Sigmoid colon (tissue), 7 donors: ENCODE results near the gene SLC2A3. TPM values are rescaled to one million over a fixed set of nuclear protein-coding genes. Genes with fewer than 3 reads are reported as not detected.
"Not testable (repeated sequence)": the region's sequence is repeated elsewhere in the genome, so short reads cannot be mapped to it uniquely, and the experiment has no call there.

ENCODE experiments used
- DNase-seq: peaks from one replicate; pipeline ENCODE4 v3.0.0-alpha.2; 2019
- H3K27ac ChIP-seq, 4 donors: fragments of 200-600 bp; sonication (generic); one replicate each; pipeline ENCODE4 v1.5.1; 2016 to 2019; ENCODE audit warnings: mild to moderate bottlenecking in 1 of 4
- H3K27me3 ChIP-seq, 3 donors: fragments of 200-600 bp; sonication (generic); one replicate each; pipeline ENCODE4 v1.5.1; 2019; ENCODE audit warnings: mild to moderate bottlenecking in 1 of 3
- H3K36me3 ChIP-seq, 4 donors: fragments of 200-600 bp; sonication (generic); one replicate each; pipeline ENCODE4 v1.5.1; 2016 to 2019
- H3K4me1 ChIP-seq, 4 donors: fragments of 200-600 bp; sonication (generic); one replicate each; pipeline ENCODE4 v1.5.1; 2017 to 2019
- H3K4me3 ChIP-seq, 4 donors: fragments of 200-600 bp; sonication (generic); one replicate each; pipeline ENCODE4 v1.5.1; 2017 to 2019; ENCODE audit warnings: mild to moderate bottlenecking in 2 of 4, moderate library complexity in 1 of 4
- H3K9me3 ChIP-seq, 4 donors: fragments of 200-600 bp in 3 of 4; sonication (generic) in 3 of 4; one replicate each; pipeline versions ENCODE4 v1.5.1 to v1.6.1; 2013 to 2019
- CTCF ChIP-seq, 4 experiments: fragments of 450-650 bp in 3 of 4; fragments of 200-600 bp in 1 of 4; IDR thresholded peaks; one replicate each; pipeline ENCODE4 v1.5.1; 2016 to 2019; ENCODE audit warnings: antibody characterized with exemption in 4 of 4, mild to moderate bottlenecking in 3 of 4, moderate library complexity in 2 of 4
- EP300 ChIP-seq, 4 donors: sonication (generic); formaldehyde crosslinking; IDR thresholded peaks; one replicate each; pipeline ENCODE4 v1.6.1; 2017; ENCODE audit warnings: antibody characterized with exemption in 4 of 4
- POLR2A ChIP-seq, 2 donors: fragments of 450-650 bp; IDR thresholded peaks; one replicate each; pipeline ENCODE4 v1.6.1; 2016; ENCODE audit warnings: antibody characterized with exemption in 2 of 2, mild to moderate bottlenecking in 2 of 2, moderate library complexity in 2 of 2
- POLR2AphosphoS5 ChIP-seq, 4 donors: sonication (generic); formaldehyde crosslinking; IDR thresholded peaks; one replicate each; pipeline ENCODE4 v1.6.1; 2017; ENCODE audit warnings: antibody characterized with exemption in 4 of 4
- WGBS, 2 donors: extraction: QIAGEN DNeasy Blood & Tissue Kit; methylation state at CpG; one replicate each; pipeline ENCODE4 v1.1.7; 2013; 5-methylcytosine and 5-hydroxymethylcytosine counted together
- intact Hi-C: fragments of 100-400 bp; cut with DNase I; formaldehyde crosslinking; loops from one replicate; pipeline ENCODE4 v1.15.1; 2023
- polyA plus RNA-seq, 3 donors: library from polyadenylated mRNA; stranded (reverse); fragments of 200-250 nt; gene quantifications; one replicate each; pipeline ENCODE4 v1.2.3, GENCODE V29; 2013
- total RNA-seq, 4 donors: library from RNA; depleted of rRNA; stranded (reverse); fragments of >200 nt; gene quantifications; one replicate each; pipeline ENCODE4 v1.1.0, GENCODE V29; 2016
- donor health status: healthy with polysubstance abuse.
- donor health status: Bipolar disorder and iron deficiency.
- donor health status: healthy.

The SLC2A3 gene
- total and polyA plus RNA-seq, 7 donors, result 3.0 to 110 (median 12.8) TPM

- no peak overlapping the region for H3K27ac ChIP-seq
- DNase-seq, result no peak
- intact Hi-C loops, result no loop called here
- H3K27me3 ChIP-seq, result no peaks in the 10 kb centered on the region
- 72 to 83% methylated on average over 14 of the region's 14 CpGs for WGBS, 2 donors
- no peaks in the 10 kb centered on the region for H3K9me3 ChIP-seq
- no peaks in the 10 kb centered on the region for H3K36me3 ChIP-seq
- no peak overlapping the region for H3K4me3 ChIP-seq
- TF ChIP-seq CTCF (IDR thresholded peaks at IDR 0.05), result no peak
- TF ChIP-seq POLR2AphosphoS5 (IDR thresholded peaks at IDR 0.05), result no peak
- no peak for TF ChIP-seq EP300 (IDR thresholded peaks at IDR 0.05)
- TF ChIP-seq POLR2A (IDR thresholded peaks at IDR 0.05), result no peak
- peaks cover 0 to 16% (median 11%) of the 10 kb centered on the region in 4 donors for H3K4me1 ChIP-seq
These were observed 30.6 kb upstream of the SLC2A3 start for GRCh38 chr12:7966563-7966962.

GRCh38 chr12:7964669-7965068, 28.7 kb upstream of the SLC2A3 start:
- DNase-seq, H3K4me1 ChIP-seq, intact Hi-C loops, H3K4me3 ChIP-seq, H3K27ac ChIP-seq, H3K27me3 ChIP-seq, H3K36me3 ChIP-seq, H3K9me3 ChIP-seq: not testable (repeated sequence)
- 91 to 94% methylated on average over 9 of the region's 9 CpGs for WGBS, 2 donors

GRCh38 chr12:7961395-7962178, 25.6 kb upstream of the SLC2A3 start:
- Histone ChIP-seq H3K27ac (peak overlapping the region; percentile 62 to 74 (median 63)), H3K36me3 (no peaks in the 10 kb centered on the region), H3K4me3 (peak overlapping the region in 1 of 4 donors; percentile 39), H3K9me3 (no peaks in the 10 kb centered on the region), H3K4me1 (peaks cover 0 to 6% (median 0%) of the 10 kb centered on the region in 4 donors), H3K27me3 (no peaks in the 10 kb centered on the region)
- intact Hi-C loops, result loop anchor here (2.0 kb wide), 1 partner anchor 27 kb away; no protein-coding TSS in a partner anchor
- DNase-seq, result no peak
- WGBS, 2 donors, result 83 to 86% methylated on average over 12 of the region's 12 CpGs
- TF ChIP-seq POLR2A (IDR thresholded peaks at IDR 0.05), result no peak
- TF ChIP-seq EP300 (IDR thresholded peaks at IDR 0.05), result no peak
- TF ChIP-seq CTCF (IDR thresholded peaks at IDR 0.05), result no peak
- TF ChIP-seq POLR2AphosphoS5 (IDR thresholded peaks at IDR 0.05), result no peak

- TF ChIP-seq EP300 (IDR thresholded peaks at IDR 0.05) (no peak), POLR2A (IDR thresholded peaks at IDR 0.05) (no peak)
- H3K9me3 ChIP-seq, result no peaks in the 10 kb centered on the region
- intact Hi-C loops, result loop anchor here (2.0 kb wide), 1 partner anchor 25 kb away; no protein-coding TSS in a partner anchor
- no peaks in the 10 kb centered on the region for H3K36me3 ChIP-seq
- H3K4me3 ChIP-seq, result no peak overlapping the region
- 28 to 43% methylated on average over 3 of the region's 3 CpGs for WGBS, 2 donors
- peaks cover 0 to 6% (median 0%) of the 10 kb centered on the region in 4 donors for H3K4me1 ChIP-seq
- H3K27me3 ChIP-seq, result no peaks in the 10 kb centered on the region
- DNase-seq, result no peak
- peak overlapping the region in 1 of 4 donors; percentile 74 for H3K27ac ChIP-seq
These were observed 23.7 kb upstream of the SLC2A3 start for GRCh38 chr12:7959701-7960121.

- TF ChIP-seq CTCF (IDR thresholded peaks at IDR 0.05), result no peak
- no peak for TF ChIP-seq POLR2A (IDR thresholded peaks at IDR 0.05)
- TF ChIP-seq EP300 (IDR thresholded peaks at IDR 0.05), result no peak
- no peak for TF ChIP-seq POLR2AphosphoS5 (IDR thresholded peaks at IDR 0.05)
- Histone ChIP-seq H3K27ac (no peak overlapping the region), H3K27me3 (no peaks in the 10 kb centered on the region), H3K9me3 (no peaks in the 10 kb centered on the region), H3K4me3 (no peak overlapping the region), H3K36me3 (no peaks in the 10 kb centered on the region), H3K4me1 (peaks cover 0 to 6% (median 0%) of the 10 kb centered on the region in 4 donors)
- DNase-seq, result no peak
- intact Hi-C loops, result no loop called here
- WGBS, 2 donors, result 42 to 81% methylated on average over 1 of the region's 1 CpG
These were observed 23.3 kb upstream of the SLC2A3 start for GRCh38 chr12:7959278-7959677.

GRCh38 chr12:7954877-7955276, 18.9 kb upstream of the SLC2A3 start:
- H3K27me3 ChIP-seq, H3K27ac ChIP-seq, H3K36me3 ChIP-seq, H3K4me1 ChIP-seq, H3K9me3 ChIP-seq, intact Hi-C loops, DNase-seq, H3K4me3 ChIP-seq: not testable (repeated sequence)
- 96 to 97% methylated on average over 19 of the region's 19 CpGs for WGBS, 2 donors

GRCh38 chr12:7954418-7954817, 18.4 kb upstream of the SLC2A3 start:
- intact Hi-C loops, H3K27ac ChIP-seq, DNase-seq, H3K4me1 ChIP-seq, H3K4me3 ChIP-seq, H3K9me3 ChIP-seq, H3K27me3 ChIP-seq, H3K36me3 ChIP-seq: not testable (repeated sequence)
- WGBS, 2 donors, result 81 to 83% methylated on average over 9 of the region's 10 CpGs

GRCh38 chr12:7953912-7954311, 17.9 kb upstream of the SLC2A3 start:
- H3K4me3 ChIP-seq, H3K27ac ChIP-seq, DNase-seq, intact Hi-C loops, H3K27me3 ChIP-seq, H3K36me3 ChIP-seq, H3K9me3 ChIP-seq, H3K4me1 ChIP-seq: not testable (repeated sequence)
- WGBS, 2 donors, result 93% methylated on average over 2 of the region's 2 CpGs
